ENCODE measurements around the gene AXIN2. TPM values are rescaled to one million over a fixed set of nuclear protein-coding genes. Genes with fewer than 3 reads are reported as not detected.

Gene AXIN2
- total RNA-seq, 4 donors from 2014 or later, result 15.3 to 23.7 (median 20.5) TPM

- DNase-seq (ENCODE audit: low spot score in 2 of 2), result no peak
- no peak for TF ChIP-seq CTCF (IDR thresholded peaks at IDR 0.05)
- TF ChIP-seq EP300 (IDR thresholded peaks at IDR 0.05), result no peak
- TF ChIP-seq POLR2A (IDR thresholded peaks at IDR 0.05), result no peak
- Histone ChIP-seq H3K4me3 (no peak overlapping the region), H3K4me1 (no peaks in the 10 kb centered on the region), H3K36me3 (peaks cover 0 to 8% (median 0%) of the 10 kb centered on the region in 3 donors), H3K9me3 (no peaks in the 10 kb centered on the region), H3K27me3 (no peaks in the 10 kb centered on the region), H3K27ac (no peak overlapping the region)
- 78 to 84% methylated on average over 1 of the region's 1 CpG for WGBS, 2 donors
Measured at GRCh38 chr17:65523411-65523810, 38.0 kb downstream of the AXIN2 start.

GRCh38 chr17:65522751-65523404, 38.6 kb downstream of the AXIN2 start:
- WGBS, 2 donors, result 90 to 96% methylated on average over 14 of the region's 14 CpGs
- no peaks in the 10 kb centered on the region for H3K27me3 ChIP-seq

GRCh38 chr17:65519462-65519861, 42.0 kb downstream of the AXIN2 start:
- 54 to 62% methylated on average over 3 of the region's 3 CpGs for WGBS, 2 donors
- H3K4me3 ChIP-seq, result no peak overlapping the region
- TF ChIP-seq POLR2A (IDR thresholded peaks at IDR 0.05), result no peak
- no peak for TF ChIP-seq CTCF (IDR thresholded peaks at IDR 0.05)
- TF ChIP-seq EP300 (IDR thresholded peaks at IDR 0.05), result no peak
- no peaks in the 10 kb centered on the region for H3K27me3 ChIP-seq
- DNase-seq (ENCODE audit: low spot score in 2 of 2), result no peak
- H3K27ac ChIP-seq, result no peak overlapping the region
- peaks cover 0 to 11% (median 3%) of the 10 kb centered on the region in 4 donors for H3K4me1 ChIP-seq
- no peaks in the 10 kb centered on the region for H3K9me3 ChIP-seq
- no peaks in the 10 kb centered on the region for H3K36me3 ChIP-seq

More at GRCh38 chr17:65522751-65523404, 38.6 kb downstream of the AXIN2 start:
- Histone ChIP-seq H3K9me3 (no peaks in the 10 kb centered on the region), H3K4me1 (no peaks in the 10 kb centered on the region), H3K4me3 (no peak overlapping the region), H3K27ac (no peak overlapping the region), H3K36me3 (peaks cover 0 to 3% (median 0%) of the 10 kb centered on the region in 3 donors)
- TF ChIP-seq CTCF (IDR thresholded peaks at IDR 0.05), result no peak
- no peak for TF ChIP-seq POLR2A (IDR thresholded peaks at IDR 0.05)
- no peak for TF ChIP-seq EP300 (IDR thresholded peaks at IDR 0.05)
- DNase-seq (ENCODE audit: low spot score in 2 of 2), result no peak

GRCh38 chr17:65518256-65518655, 43.2 kb downstream of the AXIN2 start:
- Histone ChIP-seq H3K27me3 (no peaks in the 10 kb centered on the region), H3K4me1 (peaks cover 0 to 11% (median 3%) of the 10 kb centered on the region in 4 donors), H3K27ac (no peak overlapping the region), H3K36me3 (no peaks in the 10 kb centered on the region), H3K4me3 (no peak overlapping the region), H3K9me3 (no peaks in the 10 kb centered on the region)
- TF ChIP-seq CTCF (IDR thresholded peaks at IDR 0.05) (no peak), EP300 (IDR thresholded peaks at IDR 0.05) (no peak), POLR2A (IDR thresholded peaks at IDR 0.05) (no peak)
- 79 to 91% methylated on average over 2 of the region's 2 CpGs for WGBS, 2 donors
- DNase-seq (ENCODE audit: low spot score in 2 of 2), result no peak

All from tibial nerve (tissue), 4 donors.